Spleen (tissue), 3 donors: ENCODE measurements around the gene RYR1.
"Not testable (repeated sequence)": the region's sequence is repeated elsewhere in the genome, so short reads cannot be mapped to it uniquely, and the experiment has no call there.

Experiments used
- POLR2A ChIP-seq, 3 donors: fragments of 450-650 bp; IDR thresholded peaks; one replicate each; pipeline ENCODE4 v1.5.1; 2017; ENCODE audit warnings: antibody characterized with exemption in 3 of 3, mild to moderate bottlenecking in 1 of 3
- POLR2AphosphoS5 ChIP-seq, 3 donors: sonication (generic); formaldehyde crosslinking; IDR thresholded peaks; one replicate each; pipeline ENCODE4 v1.5.1; 2017; ENCODE audit warnings: antibody characterized with exemption in 3 of 3

GRCh38 chr19:38553239-38553638, 119.7 kb downstream of the RYR1 start:
- not testable (repeated sequence) for TF ChIP-seq POLR2AphosphoS5, POLR2A (IDR thresholded peaks at IDR 0.05)
